HCT116 (cell line): Measurements from ENCODE around the gene AARS1.
"Not testable (repeated sequence)": the region's sequence is repeated elsewhere in the genome, so short reads cannot be mapped to it uniquely, and the experiment has no call there.

Experiments used
- CBX3 ChIP-seq: IDR thresholded peaks from 2 replicates; pipeline ENCODE4 v1.6.1; 2012; ENCODE audit warnings: low read depth
- CTCF ChIP-seq, 3 experiments: fragments of 200-600 bp in 1 of 3; sonication (generic) in 1 of 3; IDR thresholded peaks in 2 of 3; conservative IDR thresholded peaks in 1 of 3; 2 replicates each; pipeline ENCODE4 v1.5.1; 2012 to 2017; ENCODE audit warnings: low read depth in 2 of 3, low read length in 2 of 3, antibody characterized with exemption in 1 of 3, borderline replicate concordance in 1 of 3, control low read depth in 1 of 3, mild to moderate bottlenecking in 1 of 3, mixed read lengths in 1 of 3, mixed run types in 1 of 3, moderate library complexity in 1 of 3; ENCODE audit not compliant: insufficient read depth in 1 of 3
- EGR1 ChIP-seq: IDR thresholded peaks from 2 replicates; pipeline ENCODE4 v1.6.1; 2012; ENCODE audit warnings: low read depth
- EZH2phosphoT487 ChIP-seq: fragments of 200-600 bp; IDR thresholded peaks from 2 replicates; pipeline ENCODE4 v1.6.1; 2018; ENCODE audit warnings: antibody characterized with exemption, borderline replicate concordance
- POLR2A ChIP-seq: IDR thresholded peaks from 2 replicates; pipeline ENCODE4 v1.7.0; 2011; ENCODE audit warnings: borderline replicate concordance; ENCODE audit not compliant: insufficient read depth, insufficient read length; ENCODE audit errors: extremely low read depth
- POLR2AphosphoS5 ChIP-seq: IDR thresholded peaks from 2 replicates; pipeline ENCODE4 v1.6.1; 2011; ENCODE audit warnings: mild to moderate bottlenecking, low read depth, low read length, moderate library complexity
- RAD21 ChIP-seq: IDR thresholded peaks from 2 replicates; pipeline ENCODE4 v1.6.1; 2012; ENCODE audit warnings: low read depth, mild to moderate bottlenecking
- SP1 ChIP-seq: IDR thresholded peaks from 2 replicates; pipeline ENCODE4 v1.6.1; 2012; ENCODE audit warnings: low read depth
- ZNF274 ChIP-seq: fragments of 200-500 bp; sonication (Bioruptor generic); IDR thresholded peaks from 2 replicates; pipeline ENCODE4 v1.6.1; 2014; ENCODE audit warnings: mild to moderate bottlenecking, low read depth, low read length, inconsistent platforms

GRCh38 chr16:70267922-70268321 is 21.4 kb downstream of the AARS1 start:
- TF ChIP-seq CTCF (IDR thresholded peaks at IDR 0.05 in 2 of 3, conservative IDR thresholded peaks at IDR 0.05 in 1 of 3; ENCODE audit: borderline replicate concordance in 1 of 3, insufficient read depth in 1 of 3, low read depth in 2 of 3, low read length in 2 of 3); ZNF274; POLR2A; CBX3; EGR1; SP1; POLR2AphosphoS5; RAD21; EZH2phosphoT487: not testable (repeated sequence)
